ENCODE results near the gene SLC9A9. TPM values are rescaled to one million over a fixed set of nuclear protein-coding genes. Genes with fewer than 3 reads are reported as not detected.

Gene SLC9A9
- total and polyA plus RNA-seq, 10 donors: 10.8 to 58.2 (median 44.7) TPM

- 90 to 94% (median 93%) methylated on average over 2 of the region's 2 CpGs for WGBS, 5 donors
- Histone ChIP-seq H3K4me3 (no peak overlapping the region), H3K27me3 (replicated peaks in 1 of 7) (no peaks in the 10 kb centered on the region), H3K4me1 (peaks cover 0 to 7% (median 0%) of the 10 kb centered on the region in 6 donors), H3K27ac (no peak overlapping the region), H3K9me3 (no peaks in the 10 kb centered on the region), H3K36me3 (peaks cover 0 to 8% (median 0%) of the 10 kb centered on the region in 6 donors)
- TF ChIP-seq POLR2A (IDR thresholded peaks at IDR 0.05): no peak
- no peak for TF ChIP-seq CTCF (IDR thresholded peaks at IDR 0.05 in 8 of 11, conservative IDR thresholded peaks at IDR 0.05 in 3 of 11)
- TF ChIP-seq POLR2AphosphoS5 (IDR thresholded peaks at IDR 0.05): no peak
- intact Hi-C loops (cut with DNase I; ENCODE audit: low total_unique reads): no loop called here
- no peak for DNase-seq
These were observed 235.7 kb downstream of the SLC9A9 start for GRCh38 chr3:143612541-143612940.

- no peaks in the 10 kb centered on the region for H3K9me3 ChIP-seq
- no peak for DNase-seq
- TF ChIP-seq POLR2A (IDR thresholded peaks at IDR 0.05): no peak
- TF ChIP-seq POLR2AphosphoS5 (IDR thresholded peaks at IDR 0.05): no peak
- TF ChIP-seq CTCF (IDR thresholded peaks at IDR 0.05 in 8 of 11, conservative IDR thresholded peaks at IDR 0.05 in 3 of 11): no peak
- intact Hi-C loops (cut with DNase I; ENCODE audit: low total_unique reads): no loop called here
- no peaks in the 10 kb centered on the region for H3K27me3 ChIP-seq (replicated peaks in 1 of 7)
- no peaks in the 10 kb centered on the region for H3K36me3 ChIP-seq
- H3K27ac ChIP-seq: no peak overlapping the region
- peaks cover 0 to 26% (median 8%) of the 10 kb centered on the region in 6 donors for H3K4me1 ChIP-seq
- no peak overlapping the region for H3K4me3 ChIP-seq
- WGBS, 5 donors: 93 to 99% (median 97%) methylated on average over 5 of the region's 5 CpGs
These were observed 239.3 kb downstream of the SLC9A9 start for GRCh38 chr3:143608966-143609365.

- no peak for DNase-seq
- no peaks in the 10 kb centered on the region for H3K27me3 ChIP-seq (replicated peaks in 1 of 7)
- peaks cover 0 to 5% (median 0%) of the 10 kb centered on the region in 6 donors for H3K36me3 ChIP-seq
- intact Hi-C loops (cut with DNase I; ENCODE audit: low total_unique reads): no loop called here
- 86 to 91% (median 89%) methylated on average over 3 of the region's 3 CpGs for WGBS, 5 donors
- H3K4me1 ChIP-seq: peaks cover 0 to 39% (median 10%) of the 10 kb centered on the region in 6 donors
- TF ChIP-seq CTCF (IDR thresholded peaks at IDR 0.05 in 8 of 11, conservative IDR thresholded peaks at IDR 0.05 in 3 of 11) (no peak), POLR2AphosphoS5 (IDR thresholded peaks at IDR 0.05) (no peak), POLR2A (IDR thresholded peaks at IDR 0.05) (no peak)
- H3K9me3 ChIP-seq: no peaks in the 10 kb centered on the region
- H3K27ac ChIP-seq: peak overlapping the region in 4 of 8 donors; percentile 16 to 56 (median 34)
- no peak overlapping the region for H3K4me3 ChIP-seq
These were observed 242.9 kb downstream of the SLC9A9 start for GRCh38 chr3:143605233-143605950.

- H3K27me3 ChIP-seq (replicated peaks in 1 of 7): no peaks in the 10 kb centered on the region
- WGBS, 5 donors: 64 to 77% (median 73%) methylated on average over 5 of the region's 5 CpGs
These were observed 243.7 kb downstream of the SLC9A9 start for GRCh38 chr3:143604402-143605185.

More at GRCh38 chr3:143604402-143605185, 243.7 kb downstream of the SLC9A9 start:
- intact Hi-C loops (cut with DNase I; ENCODE audit: low total_unique reads): no loop called here
- TF ChIP-seq CTCF (IDR thresholded peaks at IDR 0.05 in 8 of 11, conservative IDR thresholded peaks at IDR 0.05 in 3 of 11): no peak
- TF ChIP-seq POLR2A (IDR thresholded peaks at IDR 0.05): no peak
- TF ChIP-seq POLR2AphosphoS5 (IDR thresholded peaks at IDR 0.05): no peak
- Histone ChIP-seq H3K9me3 (no peaks in the 10 kb centered on the region), H3K4me3 (no peak overlapping the region), H3K36me3 (peaks cover 0 to 5% (median 0%) of the 10 kb centered on the region in 6 donors), H3K27ac (peak overlapping the region in 4 of 8 donors; percentile 16 to 56 (median 34)), H3K4me1 (peaks cover 0 to 43% (median 10%) of the 10 kb centered on the region in 6 donors)
- DNase-seq: no peak
